ENCODE measurements around the gene RNU7-1. TPM values are rescaled to one million over a fixed set of nuclear protein-coding genes. Genes with fewer than 3 reads are reported as not detected.

The RNU7-1 gene
- total RNA-seq, 4 donors from 2014 or later, result not detected

GRCh38 chr12:6955108-6956020 is 11.7 kb downstream of the RNU7-1 start:
- Histone ChIP-seq H3K4me1 (peaks cover 4 to 35% (median 11%) of the 10 kb centered on the region in 4 donors), H3K27me3 (no peaks in the 10 kb centered on the region), H3K27ac (peak overlapping the region; percentile 77 to 95 (median 86)), H3K9me3 (no peaks in the 10 kb centered on the region), H3K4me3 (no peak overlapping the region), H3K36me3 (no peaks in the 10 kb centered on the region)
- TF ChIP-seq POLR2AphosphoS5 (IDR thresholded peaks at IDR 0.05), result no peak
- in situ Hi-C loops (cut with MboI; ENCODE audit: low pct_ligation_motif_present in 1 of 4, low pct_unique_long_range_greater_than_20kb in 1 of 4, low sequenced_read_pairs in 3 of 4), result no loop called here
- intact Hi-C loops (cut with DNase I; ENCODE audit: low total_unique reads), result no loop called here
- 85 to 92% methylated on average over 4 to 22 of the region's 22 CpGs for WGBS, 2 donors (ENCODE audit: low coverage in 1 of 2)
- peak; percentile 7 for DNase-seq

GRCh38 chr12:6956021-6956727 is 12.6 kb downstream of the RNU7-1 start:
- intact Hi-C loops (cut with DNase I; ENCODE audit: low total_unique reads), result no loop called here
- peaks cover 12 to 42% (median 18%) of the 10 kb centered on the region in 4 donors for H3K4me1 ChIP-seq
- 82% methylated on average over 28 of the region's 28 CpGs; no CpG with 5 or more reads in 1 of the 2 donors for WGBS, 2 donors (ENCODE audit: low coverage in 1 of 2)
- no peak overlapping the region for H3K4me3 ChIP-seq
- no peaks in the 10 kb centered on the region for H3K36me3 ChIP-seq
- no peak for TF ChIP-seq CTCF (IDR thresholded peaks at IDR 0.05)
- TF ChIP-seq POLR2A (IDR thresholded peaks at IDR 0.05), result no peak
- no peak for TF ChIP-seq EP300 (IDR thresholded peaks at IDR 0.05; ENCODE audit: low read depth)
- TF ChIP-seq POLR2AphosphoS5 (IDR thresholded peaks at IDR 0.05), result no peak
- H3K27me3 ChIP-seq, result no peaks in the 10 kb centered on the region
- in situ Hi-C loops (cut with MboI; ENCODE audit: low pct_ligation_motif_present in 1 of 4, low pct_unique_long_range_greater_than_20kb in 1 of 4, low sequenced_read_pairs in 3 of 4), result no loop called here
- DNase-seq, result no peak
- H3K27ac ChIP-seq, result peak overlapping the region; percentile 4 to 95 (median 86)
- H3K9me3 ChIP-seq, result no peaks in the 10 kb centered on the region

GRCh38 chr12:6957151-6957701 is 13.6 kb downstream of the RNU7-1 start:
- intact Hi-C loops (cut with DNase I; ENCODE audit: low total_unique reads) (no loop called here), in situ Hi-C loops (cut with MboI; ENCODE audit: low pct_ligation_motif_present in 1 of 4, low pct_unique_long_range_greater_than_20kb in 1 of 4, low sequenced_read_pairs in 3 of 4) (no loop called here)
- peak overlapping the region; percentile 4 to 95 (median 52) for H3K27ac ChIP-seq
- DNase-seq, result no peak
- WGBS, 2 donors (ENCODE audit: low coverage in 1 of 2), result 78% methylated on average over 20 of the region's 20 CpGs; no CpG with 5 or more reads in 1 of the 2 donors
- TF ChIP-seq POLR2A (IDR thresholded peaks at IDR 0.05) (no peak), EP300 (IDR thresholded peaks at IDR 0.05; ENCODE audit: low read depth) (no peak), POLR2AphosphoS5 (IDR thresholded peaks at IDR 0.05) (no peak), CTCF (IDR thresholded peaks at IDR 0.05) (no peak)
- no peaks in the 10 kb centered on the region for H3K36me3 ChIP-seq
- H3K9me3 ChIP-seq, result no peaks in the 10 kb centered on the region
- peaks cover 19 to 52% (median 28%) of the 10 kb centered on the region in 4 donors for H3K4me1 ChIP-seq
- H3K4me3 ChIP-seq, result no peak overlapping the region
- no peaks in the 10 kb centered on the region for H3K27me3 ChIP-seq

- Histone ChIP-seq H3K27me3 (no peaks in the 10 kb centered on the region), H3K4me3 (no peak overlapping the region), H3K27ac (peak overlapping the region; percentile 57 to 95 (median 91)), H3K9me3 (no peaks in the 10 kb centered on the region), H3K4me1 (peaks cover 19 to 57% (median 33%) of the 10 kb centered on the region in 4 donors), H3K36me3 (no peaks in the 10 kb centered on the region)
- WGBS, 2 donors (ENCODE audit: low coverage in 1 of 2), result 76 to 80% methylated on average over 9 to 27 of the region's 28 CpGs
- in situ Hi-C loops (cut with MboI; ENCODE audit: low pct_ligation_motif_present in 1 of 4, low pct_unique_long_range_greater_than_20kb in 1 of 4, low sequenced_read_pairs in 3 of 4), result no loop called here
- no peak for TF ChIP-seq EP300 (IDR thresholded peaks at IDR 0.05; ENCODE audit: low read depth)
- TF ChIP-seq CTCF (IDR thresholded peaks at IDR 0.05), result no peak
- no peak for TF ChIP-seq POLR2AphosphoS5 (IDR thresholded peaks at IDR 0.05)
- TF ChIP-seq POLR2A (IDR thresholded peaks at IDR 0.05), result no peak
- intact Hi-C loops (cut with DNase I; ENCODE audit: low total_unique reads), result no loop called here
- no peak for DNase-seq
Measured at GRCh38 chr12:6957741-6958608, 14.4 kb downstream of the RNU7-1 start.

Data from transverse colon (tissue), 4 donors.